GM12891 (cell line): ENCODE data around the gene MED12L.

Experiments
- POLR2A ChIP-seq: IDR thresholded peaks from 2 replicates; pipeline ENCODE4 v1.6.1; 2011; ENCODE audit warnings: low read depth, low read length, control low read depth
- TAF1 ChIP-seq: IDR thresholded peaks from 2 replicates; pipeline ENCODE4 v1.6.1; 2011; ENCODE audit warnings: low read depth, low read length, control low read depth

- TF ChIP-seq POLR2A: no peak
- TF ChIP-seq TAF1: no peak
Measured at GRCh38 chr3:151155409-151156128, 70.1 kb downstream of the MED12L start.
